ENCODE data around the gene SPDYA. TPM values are rescaled to one million over a fixed set of nuclear protein-coding genes. Genes with fewer than 3 reads are reported as not detected.

The SPDYA gene
- polyA plus RNA-seq, 3 donors: 0.15 TPM; not detected in 2

- Mint-ChIP-seq H3K9me3 (no peaks in the 10 kb centered on the region), H3K27ac (no peak overlapping the region), H3K36me3 (peaks cover 9 to 18% of the 10 kb centered on the region in 2 donors), H3K27me3 (ENCODE audit: low read depth in 3 of 3) (no peaks in the 10 kb centered on the region), H3K4me3 (no peak overlapping the region), H3K4me1 (peaks cover 34% of the 10 kb centered on the region)
- intact Hi-C loops (cut with micrococcal nuclease): no loop called here
- Histone ChIP-seq H3K27ac (ENCODE audit: low read depth in 1 of 2, low read length in 2 of 2) (no peak overlapping the region), H2AFZ (ENCODE audit: insufficient read depth, low read depth, low read length, poor library complexity, severe bottlenecking) (no peak overlapping the region), H3K4me1 (ENCODE audit: control insufficient read depth in 1 of 2, insufficient read depth in 2 of 2, low read length in 2 of 2) (peaks cover 8 to 12% of the 10 kb centered on the region in 2 donors), H3K9ac (ENCODE audit: insufficient read depth, low read length, poor library complexity, severe bottlenecking) (no peak overlapping the region), H4K20me1 (ENCODE audit: insufficient read depth, low read length) (peaks cover 100% of the 10 kb centered on the region), H3K36me3 (replicated peaks in 1 of 2; ENCODE audit: control insufficient read depth in 1 of 2, insufficient read depth in 2 of 2, low read length in 2 of 2) (no peaks in the 10 kb centered on the region), H3K4me2 (replicated peaks; ENCODE audit: extremely low read depth, low read length, poor library complexity, severe bottlenecking) (no peak overlapping the region), H3K27me3 (ENCODE audit: control insufficient read depth in 2 of 2, insufficient read depth in 2 of 2, low read length in 2 of 2) (no peaks in the 10 kb centered on the region), H3K79me2 (ENCODE audit: insufficient read depth, low read length) (peaks cover 100% of the 10 kb centered on the region), H3K9me3 (replicated peaks in 1 of 2; ENCODE audit: control insufficient read depth in 1 of 2, insufficient read depth in 1 of 2, low read length in 2 of 2) (no peaks in the 10 kb centered on the region), H3K4me3 (replicated peaks in 1 of 3; ENCODE audit: low read depth in 2 of 3, low read length in 3 of 3) (no peak overlapping the region)
- WGBS (ENCODE audit: insufficient coverage): 100% methylated on average over 1 of the region's 3 CpGs
- DNase-seq: no peak
- TF ChIP-seq CTCF (IDR thresholded peaks at IDR 0.05): no peak
These were observed 43.3 kb upstream of the SPDYA start for GRCh38 chr2:28767337-28767736.

DNA sequence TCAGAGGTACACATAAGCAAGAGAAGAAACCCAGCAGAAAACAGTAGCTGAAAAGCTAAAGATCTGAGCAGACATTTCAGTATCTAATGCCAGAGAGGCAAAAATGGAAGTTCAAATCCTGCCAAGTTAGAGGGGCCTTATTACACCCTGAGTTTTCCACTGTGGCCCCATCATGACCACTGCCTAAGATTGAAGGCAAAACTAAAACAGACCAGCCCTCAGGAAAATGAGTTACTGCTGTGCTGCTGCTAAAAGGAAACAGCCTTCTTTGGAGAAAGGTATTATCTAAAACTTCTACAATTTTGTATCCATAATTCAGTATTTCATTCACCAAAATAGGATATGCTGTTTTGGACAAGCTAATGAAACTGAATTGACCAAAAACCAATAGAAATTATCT is 42.2 kb upstream of the SPDYA start:
- Histone ChIP-seq H3K36me3 (replicated peaks in 1 of 2; ENCODE audit: control insufficient read depth in 1 of 2, insufficient read depth in 2 of 2, low read length in 2 of 2) (no peaks in the 10 kb centered on the region), H3K9ac (ENCODE audit: insufficient read depth, low read length, poor library complexity, severe bottlenecking) (no peak overlapping the region), H3K4me1 (ENCODE audit: control insufficient read depth in 1 of 2, insufficient read depth in 2 of 2, low read length in 2 of 2) (peaks cover 0 to 4% of the 10 kb centered on the region in 2 donors), H3K9me3 (replicated peaks in 1 of 2; ENCODE audit: control insufficient read depth in 1 of 2, insufficient read depth in 1 of 2, low read length in 2 of 2) (no peaks in the 10 kb centered on the region), H3K4me3 (replicated peaks in 1 of 3; ENCODE audit: low read depth in 2 of 3, low read length in 3 of 3) (no peak overlapping the region), H3K79me2 (ENCODE audit: insufficient read depth, low read length) (peaks cover 100% of the 10 kb centered on the region), H4K20me1 (ENCODE audit: insufficient read depth, low read length) (peaks cover 100% of the 10 kb centered on the region), H3K27ac (ENCODE audit: low read depth in 1 of 2, low read length in 2 of 2) (peak overlapping the region in 1 of 2 donors; percentile 33), H3K4me2 (replicated peaks; ENCODE audit: extremely low read depth, low read length, poor library complexity, severe bottlenecking) (no peak overlapping the region), H2AFZ (ENCODE audit: insufficient read depth, low read depth, low read length, poor library complexity, severe bottlenecking) (no peak overlapping the region), H3K27me3 (ENCODE audit: control insufficient read depth in 2 of 2, insufficient read depth in 2 of 2, low read length in 2 of 2) (no peaks in the 10 kb centered on the region)
- no peak for TF ChIP-seq CTCF (IDR thresholded peaks at IDR 0.05)
- H3K4me1 Mint-ChIP-seq: peaks cover 34% of the 10 kb centered on the region
- peaks cover 7 to 17% of the 10 kb centered on the region in 2 donors for H3K36me3 Mint-ChIP-seq
- H3K9me3 Mint-ChIP-seq: no peaks in the 10 kb centered on the region
- no peaks in the 10 kb centered on the region for H3K27me3 Mint-ChIP-seq (ENCODE audit: low read depth in 3 of 3)
- H3K27ac Mint-ChIP-seq: peak overlapping the region in 2 of 7 donors; percentile 33 to 38
- intact Hi-C loops (cut with micrococcal nuclease): no loop called here
- DNase-seq: no peak
- no peak overlapping the region for H3K4me3 Mint-ChIP-seq

Data from CD14-positive monocyte (primary cell).